GM10248 (cell line): ENCODE data around the gene KCNJ5.

Experiments used
- CTCF ChIA-PET: fragments of 300-600 bp; sonication (Branson Sonifier 250); formaldehyde crosslinking; extraction: SDS; loops from one replicate; lab custom pipeline; 2021; ENCODE audit warnings: antibody characterized with exemption; lab: Yijun Ruan, JAX
- POLR2A ChIA-PET: fragments of 350-650 bp; sonication (Branson Sonifier 250); formaldehyde crosslinking; extraction: SDS; loops from one replicate; lab custom pipeline; 2020; ENCODE audit warnings: antibody characterized with exemption; lab: Yijun Ruan, JAX
- DNase-seq: peaks from one replicate; pipeline ENCODE4 v3.0.0; 2012; ENCODE audit errors: extremely low spot score
- CTCF ChIP-seq: IDR thresholded peaks from 2 replicates; pipeline ENCODE4 v1.5.1; 2012; ENCODE audit warnings: mild to moderate bottlenecking, low read depth; ENCODE audit errors: extremely low read depth, missing control alignments, control extremely low read depth

The KCNJ5 gene

GRCh38 chr11:128939591-128939990 is 48.4 kb downstream of the KCNJ5 start:
- ChIA-PET CTCF (interaction anchor here (1.2 to 1.8 kb wide), 4 partner anchors 10 to 65 kb away, joined by 3 to 11 read pairs (median 5); no protein-coding TSS in a partner anchor), POLR2A (no interaction called here)
- DNase-seq = no peak
- TF ChIP-seq CTCF = no peak

- no peak for DNase-seq
- POLR2A ChIA-PET = no interaction called here
- no peak for TF ChIP-seq CTCF
- CTCF ChIA-PET = interaction anchor here (1.2 to 1.8 kb wide), 5 partner anchors 9 to 95 kb away, joined by 3 to 11 read pairs (median 4); no protein-coding TSS in a partner anchor
Observed at GRCh38 chr11:128940156-128940555, 49.0 kb downstream of the KCNJ5 start.

- no peak for DNase-seq
- ChIA-PET CTCF (interaction anchor here (1.2 to 1.9 kb wide), 5 partner anchors 9 to 95 kb away, joined by 3 to 11 read pairs (median 6); no protein-coding TSS in a partner anchor), POLR2A (no interaction called here)
- TF ChIP-seq CTCF = no peak
Observed at GRCh38 chr11:128940603-128941002, 49.4 kb downstream of the KCNJ5 start.

GRCh38 chr11:128941110-128941509 is 50.0 kb downstream of the KCNJ5 start:
- ChIA-PET POLR2A (no interaction called here), CTCF (interaction anchor here (1.5 to 1.9 kb wide), 3 partner anchors 15 to 95 kb away, joined by 3 to 9 read pairs (median 3); no protein-coding TSS in a partner anchor)
- no peak for TF ChIP-seq CTCF
- DNase-seq = no peak

GRCh38 chr11:128941573-128942271 is 50.6 kb downstream of the KCNJ5 start:
- POLR2A ChIA-PET = no interaction called here
- CTCF ChIA-PET = interaction anchor here (1.5 to 1.9 kb wide), 2 partner anchors 15 to 96 kb away, joined by 3 to 9 read pairs; no protein-coding TSS in a partner anchor
- DNase-seq = no peak
- TF ChIP-seq CTCF = no peak

GRCh38 chr11:128942272-128942612 is 51.1 kb downstream of the KCNJ5 start:
- CTCF ChIA-PET = interaction anchor here (1.9 kb wide), 1 partner anchor 14 kb away, joined by 9 read pairs; no protein-coding TSS in a partner anchor
- no peak for DNase-seq
- POLR2A ChIA-PET = no interaction called here
- no peak for TF ChIP-seq CTCF
